ENCODE results near the gene GIT1.

GRCh38 chr17:29592850-29593551, 3.6 kb upstream of the GIT1 start, which contains the start of gene ANKRD13B:
- TF ChIP-seq, protein P1, sequence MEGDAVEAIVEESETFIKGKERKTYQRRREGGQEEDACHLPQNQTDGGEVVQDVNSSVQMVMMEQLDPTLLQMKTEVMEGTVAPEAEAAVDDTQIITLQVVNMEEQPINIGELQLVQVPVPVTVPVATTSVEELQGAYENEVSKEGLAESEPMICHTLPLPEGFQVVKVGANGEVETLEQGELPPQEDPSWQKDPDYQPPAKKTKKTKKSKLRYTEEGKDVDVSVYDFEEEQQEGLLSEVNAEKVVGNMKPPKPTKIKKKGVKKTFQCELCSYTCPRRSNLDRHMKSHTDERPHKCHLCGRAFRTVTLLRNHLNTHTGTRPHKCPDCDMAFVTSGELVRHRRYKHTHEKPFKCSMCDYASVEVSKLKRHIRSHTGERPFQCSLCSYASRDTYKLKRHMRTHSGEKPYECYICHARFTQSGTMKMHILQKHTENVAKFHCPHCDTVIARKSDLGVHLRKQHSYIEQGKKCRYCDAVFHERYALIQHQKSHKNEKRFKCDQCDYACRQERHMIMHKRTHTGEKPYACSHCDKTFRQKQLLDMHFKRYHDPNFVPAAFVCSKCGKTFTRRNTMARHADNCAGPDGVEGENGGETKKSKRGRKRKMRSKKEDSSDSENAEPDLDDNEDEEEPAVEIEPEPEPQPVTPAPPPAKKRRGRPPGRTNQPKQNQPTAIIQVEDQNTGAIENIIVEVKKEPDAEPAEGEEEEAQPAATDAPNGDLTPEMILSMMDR (IDR thresholded peaks at IDR 0.05), result no peak
- TF ChIP-seq POLR2A (IDR thresholded peaks at IDR 0.05), result no peak

Measured in stomach (tissue), 4 donors.